Fibroblast of the aortic adventitia (primary cell): Measurements from ENCODE around the gene KRIT1. TPM values are rescaled to one million over a fixed set of nuclear protein-coding genes. Genes with fewer than 3 reads are reported as not detected.
A peak's percentile ranks its signal among the peaks of the same experiment; 100 is the strongest.

ENCODE experiments used
- DNase-seq: peaks from one replicate; pipeline ENCODE4 v3.0.0-alpha.2; 2010; ENCODE audit warnings: low read depth
- H3K4me3 ChIP-seq: 2 replicates; pipeline ENCODE4 v1.5.1; 2011; ENCODE audit warnings: low read depth, mild to moderate bottlenecking, control low read depth, low read length, moderate library complexity
- CTCF ChIP-seq: IDR thresholded peaks from 2 replicates; pipeline ENCODE4 v1.5.1; 2011; ENCODE audit warnings: mild to moderate bottlenecking, low read length, control low read depth, inconsistent platforms; ENCODE audit not compliant: insufficient read depth
- total RNA-seq: library from RNA; depleted of rRNA; stranded (reverse); fragments of >200 nt; gene quantifications from 2 replicates; pipeline ENCODE4 v1.2.3, GENCODE V29; 2012; ENCODE audit warnings: low replicate concordance

The KRIT1 gene
- total RNA-seq, 1 donor, result 53.1 TPM

- DNase-seq, result no peak
- no peak overlapping the region for H3K4me3 ChIP-seq
- TF ChIP-seq CTCF, result no peak
These were observed 5.5 kb upstream of the KRIT1 start for GRCh38 chr7:92251181-92251580.

GRCh38 chr7:92250603-92251002 lies 4.9 kb upstream of the KRIT1 start:
- TF ChIP-seq CTCF, result no peak
- H3K4me3 ChIP-seq, result no peak overlapping the region
- no peak for DNase-seq

DNA sequence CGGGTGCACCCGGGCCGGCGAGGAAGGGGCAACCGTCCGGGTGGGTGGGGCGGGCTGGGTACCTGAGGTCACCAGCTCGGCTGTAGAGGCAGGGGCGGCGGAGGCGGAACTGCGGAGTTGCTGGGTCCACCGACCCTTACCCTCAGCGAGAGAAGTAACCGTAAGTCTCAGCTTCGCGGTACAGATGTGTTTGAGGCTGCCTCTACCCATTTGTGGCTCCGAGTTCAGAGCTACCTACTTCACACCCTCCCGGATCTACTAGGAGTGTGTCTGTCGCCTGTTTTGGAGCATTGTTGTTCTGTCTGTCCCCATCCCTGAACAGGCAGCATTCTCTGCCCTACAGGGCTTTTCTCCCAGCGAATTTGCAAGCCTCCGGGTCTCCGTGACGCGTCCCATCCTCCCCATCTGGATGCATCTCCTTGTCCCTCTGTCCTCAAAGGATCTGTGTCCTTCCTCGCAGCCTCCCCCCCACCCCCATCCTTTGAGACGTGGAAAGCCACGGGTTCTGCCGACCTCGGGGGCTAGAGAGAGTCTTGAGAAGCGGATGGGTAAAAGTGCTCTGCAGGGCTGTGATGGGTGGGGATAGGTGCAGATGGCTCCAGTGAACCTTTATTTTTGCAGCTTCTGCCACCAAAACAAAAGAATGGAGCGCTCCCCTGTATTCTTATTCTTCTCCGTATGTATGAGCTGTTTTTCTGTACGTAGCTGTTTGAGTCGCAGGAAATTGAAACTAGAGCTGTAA lies 817 bp upstream of the KRIT1 start:
- peak; percentile 30 for DNase-seq
- TF ChIP-seq CTCF, result no peak
- peak overlapping the region; percentile 77 for H3K4me3 ChIP-seq

- TF ChIP-seq CTCF, result no peak
- peak; percentile 25 for DNase-seq
These were observed 767 bp downstream of the KRIT1 start for GRCh38 chr7:92244808-92245486.

GRCh38 chr7:92242972-92243371 lies 2.7 kb downstream of the KRIT1 start:
- no peak for DNase-seq
- H3K4me3 ChIP-seq, result no peak overlapping the region
- no peak for TF ChIP-seq CTCF

More at GRCh38 chr7:92244808-92245486, 767 bp downstream of the KRIT1 start:
- H3K4me3 ChIP-seq, result peak overlapping the region; percentile 77

- H3K4me3 ChIP-seq, result no peak overlapping the region
- no peak for DNase-seq
- TF ChIP-seq CTCF, result no peak
These were observed 15.2 kb downstream of the KRIT1 start for GRCh38 chr7:92230547-92230946.
